IMR-90 (cell line): ENCODE results near the gene OPN1SW. TPM values are rescaled to one million over a fixed set of nuclear protein-coding genes. Genes with fewer than 3 reads are reported as not detected.
A peak's percentile ranks its signal among the peaks of the same experiment; 100 is the strongest.

Experiments
- ATAC-seq: fragments of 200-7000 bp; cut with Tn5 transposase; 2 replicates; pipeline ENCODE4 v1.9.1; 2020; ENCODE audit warnings: low read depth, mild to moderate bottlenecking, moderate library complexity
- BruUV-seq: library from RNA; stranded (reverse); fragments of 400-500 nt; replicated peaks from 2 replicates; lab custom pipeline; 2021; lab: Mats Ljungman, UMichigan
- CTCF ChIA-PET: fragments of 300-600 bp; formaldehyde crosslinking; extraction: SDS; loops from one replicate; lab custom pipeline; 2021; ENCODE audit warnings: antibody characterized with exemption; lab: Yijun Ruan, JAX
- POLR2A ChIA-PET: fragments of 300-600 bp; sonication (Branson Sonifier 250); formaldehyde crosslinking; loops from one replicate; lab custom pipeline; 2022; ENCODE audit warnings: antibody characterized with exemption; ENCODE audit not compliant: unreplicated experiment; lab: Charles Lee
- DNase-seq: peaks from one replicate; pipeline ENCODE4 v3.0.0; 2013
- H2AFZ ChIP-seq: replicated peaks from 2 replicates; pipeline ENCODE3; 2013; ENCODE audit warnings: low read length, mild to moderate bottlenecking; ENCODE audit not compliant: poor library complexity
- H2AK5ac ChIP-seq: 2 replicates; pipeline ENCODE4 v1.6.1; 2013; ENCODE audit warnings: low read depth, low read length, inconsistent platforms
- H2AK9ac ChIP-seq: replicated peaks from 2 replicates; pipeline ENCODE3; 2013; ENCODE audit warnings: mild to moderate bottlenecking, low read depth, low read length, moderate library complexity; ENCODE audit not compliant: poor library complexity
- H2BK120ac ChIP-seq: 2 replicates; pipeline ENCODE4 v1.6.1; 2013; ENCODE audit warnings: low read depth, low read length, inconsistent platforms
- H2BK15ac ChIP-seq: 3 replicates; pipeline ENCODE4 v1.6.1; 2013; ENCODE audit warnings: low read depth, low read length, inconsistent platforms
- H2BK20ac ChIP-seq: 2 replicates; pipeline ENCODE4 v1.6.1; 2013; ENCODE audit warnings: low read depth, mild to moderate bottlenecking, inconsistent platforms, low read length, moderate library complexity
- H2BK5ac ChIP-seq: 2 replicates; pipeline ENCODE4 v1.6.1; 2013; ENCODE audit warnings: mild to moderate bottlenecking, low read depth, low read length, inconsistent platforms; ENCODE audit not compliant: poor library complexity, severe bottlenecking
- H3K14ac ChIP-seq: replicated peaks from 2 replicates; pipeline ENCODE4 v1.6.1; 2013; ENCODE audit warnings: low read depth, low read length, inconsistent platforms
- H3K18ac ChIP-seq: 2 replicates; pipeline ENCODE4 v1.6.1; 2013; ENCODE audit warnings: low read depth, low read length, control low read depth
- H3K23ac ChIP-seq: 2 replicates; pipeline ENCODE4 v1.6.1; 2013; ENCODE audit warnings: low read depth, low read length, inconsistent platforms
- H3K27ac ChIP-seq: 2 replicates; pipeline ENCODE4 v1.5.1; 2013; ENCODE audit warnings: mild to moderate bottlenecking, control low read depth, low read length; ENCODE audit not compliant: insufficient read depth
- H3K27me3 ChIP-seq: 2 replicates; pipeline ENCODE4 v1.6.1; 2013; ENCODE audit warnings: low read length; ENCODE audit not compliant: control insufficient read depth, insufficient read depth
- H3K36me3 ChIP-seq: 2 replicates; pipeline ENCODE4 v1.6.1; 2013; ENCODE audit warnings: low read length, mixed read lengths; ENCODE audit not compliant: control insufficient read depth, insufficient read depth
- H3K4ac ChIP-seq: 2 replicates; pipeline ENCODE4 v1.6.1; 2013; ENCODE audit warnings: low read depth, low read length, inconsistent platforms
- H3K4me1 ChIP-seq: 2 replicates; pipeline ENCODE4 v1.6.1; 2013; ENCODE audit warnings: low read length, mixed read lengths; ENCODE audit not compliant: control insufficient read depth, insufficient read depth
- H3K4me2 ChIP-seq: 2 replicates; pipeline ENCODE4 v1.6.1; 2013; ENCODE audit warnings: low read depth, mild to moderate bottlenecking, control low read depth, low read length, moderate library complexity
- H3K4me3 ChIP-seq: 2 replicates; pipeline ENCODE4 v1.5.1; 2013; ENCODE audit warnings: low read depth, mild to moderate bottlenecking, control low read depth, low read length, moderate library complexity; ENCODE audit not compliant: insufficient read depth
- H3K56ac ChIP-seq: 2 replicates; pipeline ENCODE4 v1.6.1; 2013; ENCODE audit warnings: low read length, inconsistent platforms; ENCODE audit not compliant: insufficient read depth; ENCODE audit errors: extremely low read depth
- H3K79me1 ChIP-seq, 2 experiments: 2 replicates each; pipeline ENCODE4 v1.6.1; 2013; ENCODE audit warnings: low read length in 2 of 2, inconsistent platforms in 1 of 2, low read depth in 1 of 2
- H3K9ac ChIP-seq: 2 replicates; pipeline ENCODE4 v1.6.1; 2013; ENCODE audit warnings: low read depth, low read length, control low read depth
- H3K9me1 ChIP-seq: 2 replicates; pipeline ENCODE4 v1.6.1; 2013; ENCODE audit warnings: low read length, inconsistent platforms; ENCODE audit not compliant: insufficient read depth
- H3K9me3 ChIP-seq: 2 replicates; pipeline ENCODE4 v1.6.1; 2013; ENCODE audit warnings: low read length; ENCODE audit not compliant: control insufficient read depth, insufficient read depth
- H4K20me1 ChIP-seq: 2 replicates; pipeline ENCODE4 v1.6.1; 2013; ENCODE audit warnings: low read length, inconsistent platforms; ENCODE audit not compliant: insufficient read depth
- H4K5ac ChIP-seq: 2 replicates; pipeline ENCODE4 v1.6.1; 2013; ENCODE audit warnings: mild to moderate bottlenecking, low read depth, low read length, control low read depth
- H4K8ac ChIP-seq, 2 experiments: 2 replicates each; pipeline ENCODE4 v1.6.1; 2013; ENCODE audit warnings: low read depth in 2 of 2, low read length in 2 of 2, control low read depth in 1 of 2, inconsistent platforms in 1 of 2
- H4K91ac ChIP-seq: 2 replicates; pipeline ENCODE4 v1.6.1; 2013; ENCODE audit warnings: low read depth, low read length, inconsistent platforms; ENCODE audit not compliant: insufficient read depth
- CHD1 ChIP-seq: IDR thresholded peaks from 2 replicates; pipeline ENCODE4 v1.6.1; 2012; ENCODE audit warnings: low read depth, low read length, improper control_type of control experiment
- MAFK ChIP-seq: IDR thresholded peaks from 2 replicates; pipeline ENCODE4 v1.6.1; 2012; ENCODE audit warnings: low read depth, low read length, improper control_type of control experiment
- MAZ ChIP-seq: IDR thresholded peaks from 2 replicates; pipeline ENCODE4 v1.6.1; 2012; ENCODE audit warnings: low read depth, mild to moderate bottlenecking, low read length, improper control_type of control experiment, moderate library complexity, borderline replicate concordance
- NFE2L2 ChIP-seq: fragments of 150-350 bp; IDR thresholded peaks from 2 replicates; pipeline ENCODE4 v1.6.1; 2016; ENCODE audit warnings: low read depth, mild to moderate bottlenecking, low read length
- POLR2A ChIP-seq: IDR thresholded peaks from 2 replicates; pipeline ENCODE4 v1.6.1; 2012; ENCODE audit warnings: mild to moderate bottlenecking, low read depth, low read length
- RFX5 ChIP-seq: IDR thresholded peaks from 2 replicates; pipeline ENCODE4 v1.8.0; 2012; ENCODE audit warnings: low read depth, mild to moderate bottlenecking, low read length, moderate library complexity
- WGBS, 2 experiments: methylation state at CpG; one replicate each; pipeline versions ENCODE4 v1.1.5 to v1.1.7; 2013; ENCODE audit warnings: missing lambda C conversion rate in 2 of 2; ENCODE audit not compliant: insufficient read length in 1 of 2; ENCODE audit errors: extremely low coverage in 2 of 2; 5-methylcytosine and 5-hydroxymethylcytosine counted together
- dilution Hi-C: fragments of 300-500 bp; cut with HindIII; formaldehyde crosslinking; loops from one replicate; pipeline ENCODE4 v1.14.3; 2018; ENCODE audit warnings: low sequenced_read_pairs; ENCODE audit not compliant: unreplicated experiment
- in situ Hi-C: fragments of 300-500 bp; cut with MboI; formaldehyde crosslinking; loops from 3 replicates; pipeline ENCODE4 v1.14.3; 2019; ENCODE audit warnings: low sequenced_read_pairs, inconsistent platforms, mixed read lengths
- intact Hi-C: fragments of 100-400 bp; cut with micrococcal nuclease; formaldehyde crosslinking; loops from 2 replicates; pipeline ENCODE4 v1.10.0; 2022
- polyA plus RNA-seq, 3 experiments: library from polyadenylated mRNA; depleted of rRNA; stranded (reverse); fragments of >200 nt; gene quantifications; 2 replicates each; pipeline ENCODE4 v1.2.3, GENCODE V29; 2012; ENCODE audit warnings: low replicate concordance in 1 of 3
- total RNA-seq: library from RNA; depleted of rRNA; stranded (reverse); fragments of >200 nt; gene quantifications from 2 replicates; pipeline ENCODE4 v1.2.3, GENCODE V29; 2012
- TF ChIP-seq, protein P1 (sequence below): fragments of 150-350 bp; IDR thresholded peaks from 2 replicates; pipeline ENCODE4 v1.6.1; 2017; ENCODE audit warnings: mild to moderate bottlenecking, antibody characterized with exemption, low read length, low read depth
- TF ChIP-seq, protein P2 (sequence below): fragments of 150-350 bp; IDR thresholded peaks from 2 replicates; pipeline ENCODE4 v1.6.1; 2016; ENCODE audit warnings: low read depth, mild to moderate bottlenecking, low read length, moderate library complexity, borderline replicate concordance

The OPN1SW gene
- total and polyA plus RNA-seq, 2 of the 4 experiments (the other 2 are of a cell fraction): not detected

DNA sequence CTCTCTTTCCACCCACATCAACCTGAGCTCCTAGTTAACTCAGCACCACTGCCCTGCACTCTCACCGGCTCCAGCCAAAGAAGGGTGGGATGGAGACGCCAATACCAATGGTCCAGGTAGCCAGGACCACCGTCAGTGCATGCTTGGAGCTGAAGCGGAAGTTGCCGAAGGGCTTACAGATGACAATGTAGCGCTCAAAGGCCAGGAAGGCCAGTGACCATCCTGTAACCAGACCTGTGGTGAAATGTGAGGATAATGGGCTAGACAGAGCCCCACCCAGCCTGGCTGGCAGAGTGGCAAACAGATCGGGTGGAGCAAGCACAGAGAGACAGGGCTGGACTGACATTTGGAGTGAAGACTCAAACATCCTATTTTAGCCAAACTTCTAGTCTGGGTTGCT lies 673 bp downstream of the OPN1SW start:
- Histone ChIP-seq H3K79me1 (peaks cover 5 to 26% of the 10 kb centered on the region in 2 experiments; a peak in 3 of 4 replicates), H3K4me1 (no peaks in the 10 kb centered on the region), H4K20me1 (peaks cover 40% of the 10 kb centered on the region; the same call in 1 of the 2 replicates), H3K9me3 (no peaks in the 10 kb centered on the region), H3K18ac (no peak overlapping the region), H4K91ac (no peak overlapping the region), H4K5ac (no peak overlapping the region), H2AK9ac (no peak overlapping the region), H3K4ac (no peak overlapping the region), H2BK5ac (no peak overlapping the region), H3K9ac (no peak overlapping the region), H2BK20ac (no peak overlapping the region), H2BK15ac (no peak overlapping the region), H3K14ac (no peak overlapping the region), H4K8ac (peak overlapping the region in 1 of 2 experiments; percentile 11; a peak in 1 of 4 replicates), H2BK120ac (no peak overlapping the region), H3K9me1 (peaks cover 11% of the 10 kb centered on the region), H2AFZ (no peak overlapping the region), H3K4me2 (no peak overlapping the region), H3K23ac (no peak overlapping the region), H2AK5ac (no peak overlapping the region), H3K27me3 (no peaks in the 10 kb centered on the region), H3K56ac (no peak overlapping the region), H3K36me3 (peaks cover 38% of the 10 kb centered on the region), H3K27ac (no peak overlapping the region), H3K4me3 (no peak overlapping the region)
- DNase-seq: no peak
- TF ChIP-seq, protein P1, sequence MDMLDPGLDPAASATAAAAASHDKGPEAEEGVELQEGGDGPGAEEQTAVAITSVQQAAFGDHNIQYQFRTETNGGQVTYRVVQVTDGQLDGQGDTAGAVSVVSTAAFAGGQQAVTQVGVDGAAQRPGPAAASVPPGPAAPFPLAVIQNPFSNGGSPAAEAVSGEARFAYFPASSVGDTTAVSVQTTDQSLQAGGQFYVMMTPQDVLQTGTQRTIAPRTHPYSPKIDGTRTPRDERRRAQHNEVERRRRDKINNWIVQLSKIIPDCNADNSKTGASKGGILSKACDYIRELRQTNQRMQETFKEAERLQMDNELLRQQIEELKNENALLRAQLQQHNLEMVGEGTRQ: no peak
- no peak for TF ChIP-seq RFX5
- no peak for TF ChIP-seq CHD1
- no peak for TF ChIP-seq POLR2A
- TF ChIP-seq MAZ: no peak
- TF ChIP-seq, protein P2, sequence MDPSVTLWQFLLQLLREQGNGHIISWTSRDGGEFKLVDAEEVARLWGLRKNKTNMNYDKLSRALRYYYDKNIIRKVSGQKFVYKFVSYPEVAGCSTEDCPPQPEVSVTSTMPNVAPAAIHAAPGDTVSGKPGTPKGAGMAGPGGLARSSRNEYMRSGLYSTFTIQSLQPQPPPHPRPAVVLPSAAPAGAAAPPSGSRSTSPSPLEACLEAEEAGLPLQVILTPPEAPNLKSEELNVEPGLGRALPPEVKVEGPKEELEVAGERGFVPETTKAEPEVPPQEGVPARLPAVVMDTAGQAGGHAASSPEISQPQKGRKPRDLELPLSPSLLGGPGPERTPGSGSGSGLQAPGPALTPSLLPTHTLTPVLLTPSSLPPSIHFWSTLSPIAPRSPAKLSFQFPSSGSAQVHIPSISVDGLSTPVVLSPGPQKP: no peak
- TF ChIP-seq NFE2L2: no peak
- no peak for TF ChIP-seq MAFK
- ChIA-PET CTCF (no interaction called here), POLR2A (no interaction called here)
- in situ Hi-C loops (no loop called here), dilution Hi-C loops (no loop called here), intact Hi-C loops (no loop called here)
- 93% methylated on average over 3 of the region's 7 CpGs; no CpG with 5 or more reads in 1 of the 2 experiments for WGBS, 2 experiments
- no TSS peak for BruUV-seq
- ATAC-seq: no peak; the same call in 1 of the 2 replicates
